Neural cell (in vitro differentiated cells): ENCODE results near the gene UGGT2.

Experiments
- CTCF ChIP-seq: fragments of 450-650 bp; IDR thresholded peaks from 2 replicates; pipeline ENCODE4 v1.5.1; 2014; ENCODE audit warnings: antibody characterized with exemption, mild to moderate bottlenecking, moderate library complexity; ENCODE audit not compliant: poor library complexity, severe bottlenecking
- EP300 ChIP-seq: fragments of 450-650 bp; conservative IDR thresholded peaks from 2 replicates; pipeline ENCODE4 v1.6.1; 2014; ENCODE audit warnings: antibody characterized with exemption, mild to moderate bottlenecking, moderate library complexity; ENCODE audit not compliant: poor library complexity, severe bottlenecking
- EZH2 ChIP-seq: fragments of 200-600, 300-800 bp; shearing (Covaris generic), sonication (generic); IDR thresholded peaks from 2 replicates; pipeline ENCODE4 v1.6.1; 2014; ENCODE audit warnings: antibody characterized with exemption, low read length, borderline replicate concordance, mild to moderate bottlenecking; ENCODE audit not compliant: insufficient read depth, poor library complexity, severe bottlenecking
- MXI1 ChIP-seq: fragments of 450-650 bp; conservative IDR thresholded peaks from 2 replicates; pipeline ENCODE4 v1.6.1; 2014; ENCODE audit warnings: antibody characterized with exemption, mild to moderate bottlenecking; ENCODE audit not compliant: poor library complexity, severe bottlenecking
- POLR2AphosphoS5 ChIP-seq: IDR thresholded peaks from 2 replicates; pipeline ENCODE4 v1.6.1; 2012
- REST ChIP-seq: IDR thresholded peaks from 2 replicates; pipeline ENCODE4 v1.6.1; 2012; ENCODE audit warnings: borderline replicate concordance
- SMC3 ChIP-seq: fragments of 450-650 bp; conservative IDR thresholded peaks from 2 replicates; pipeline ENCODE4 v1.6.1; 2014; ENCODE audit warnings: antibody characterized with exemption, mild to moderate bottlenecking, moderate library complexity; ENCODE audit not compliant: poor library complexity
- TAF1 ChIP-seq: IDR thresholded peaks from 2 replicates; pipeline ENCODE4 v1.6.1; 2012; ENCODE audit warnings: low read depth

- TF ChIP-seq CTCF (no peak), EZH2 (no peak), SMC3 (no peak), REST (no peak), POLR2AphosphoS5 (no peak), EP300 (no peak), MXI1 (no peak), TAF1 (no peak)
These were observed 220.1 kb downstream of the UGGT2 start for GRCh38 chr13:95833126-95833525.
